ENCODE data around the gene TMEM131. TPM values are rescaled to one million over a fixed set of nuclear protein-coding genes. Genes with fewer than 3 reads are reported as not detected.

Gene TMEM131
- polyA plus RNA-seq, 3 donors: 7.0 to 23.6 (median 8.2) TPM

GRCh38 chr2:97797355-97797754, 198.4 kb downstream of the TMEM131 start:
- Histone ChIP-seq H3K27me3 (ENCODE audit: control insufficient read depth in 2 of 2, insufficient read depth in 2 of 2, low read length in 2 of 2) (no peaks in the 10 kb centered on the region), H3K79me2 (ENCODE audit: insufficient read depth, low read length) (no peaks in the 10 kb centered on the region), H3K9me3 (replicated peaks in 1 of 2; ENCODE audit: control insufficient read depth in 1 of 2, insufficient read depth in 1 of 2, low read length in 2 of 2) (no peaks in the 10 kb centered on the region), H3K4me3 (replicated peaks in 1 of 3; ENCODE audit: low read depth in 2 of 3, low read length in 3 of 3) (no peak overlapping the region), H3K9ac (ENCODE audit: insufficient read depth, low read length, poor library complexity, severe bottlenecking) (no peak overlapping the region), H3K4me2 (replicated peaks; ENCODE audit: extremely low read depth, low read length, poor library complexity, severe bottlenecking) (no peak overlapping the region), H4K20me1 (ENCODE audit: insufficient read depth, low read length) (no peaks in the 10 kb centered on the region), H3K27ac (ENCODE audit: low read depth in 1 of 2, low read length in 2 of 2) (no peak overlapping the region), H3K4me1 (ENCODE audit: control insufficient read depth in 1 of 2, insufficient read depth in 2 of 2, low read length in 2 of 2) (no peaks in the 10 kb centered on the region), H2AFZ (ENCODE audit: insufficient read depth, low read depth, low read length, poor library complexity, severe bottlenecking) (no peak overlapping the region), H3K36me3 (replicated peaks in 1 of 2; ENCODE audit: control insufficient read depth in 1 of 2, insufficient read depth in 2 of 2, low read length in 2 of 2) (peaks cover 83 to 99% of the 10 kb centered on the region in 2 donors)
- intact Hi-C loops (cut with micrococcal nuclease): no loop called here
- Mint-ChIP-seq H3K27me3 (ENCODE audit: low read depth in 3 of 3) (no peaks in the 10 kb centered on the region), H3K4me1 (no peaks in the 10 kb centered on the region), H3K27ac (no peak overlapping the region), H3K9me3 (no peaks in the 10 kb centered on the region), H3K4me3 (no peak overlapping the region), H3K36me3 (peaks cover 73 to 86% of the 10 kb centered on the region in 2 donors)
- no CpG with 5 or more reads among the region's 3 CpGs for WGBS (ENCODE audit: insufficient coverage)
- TF ChIP-seq, protein P1, sequence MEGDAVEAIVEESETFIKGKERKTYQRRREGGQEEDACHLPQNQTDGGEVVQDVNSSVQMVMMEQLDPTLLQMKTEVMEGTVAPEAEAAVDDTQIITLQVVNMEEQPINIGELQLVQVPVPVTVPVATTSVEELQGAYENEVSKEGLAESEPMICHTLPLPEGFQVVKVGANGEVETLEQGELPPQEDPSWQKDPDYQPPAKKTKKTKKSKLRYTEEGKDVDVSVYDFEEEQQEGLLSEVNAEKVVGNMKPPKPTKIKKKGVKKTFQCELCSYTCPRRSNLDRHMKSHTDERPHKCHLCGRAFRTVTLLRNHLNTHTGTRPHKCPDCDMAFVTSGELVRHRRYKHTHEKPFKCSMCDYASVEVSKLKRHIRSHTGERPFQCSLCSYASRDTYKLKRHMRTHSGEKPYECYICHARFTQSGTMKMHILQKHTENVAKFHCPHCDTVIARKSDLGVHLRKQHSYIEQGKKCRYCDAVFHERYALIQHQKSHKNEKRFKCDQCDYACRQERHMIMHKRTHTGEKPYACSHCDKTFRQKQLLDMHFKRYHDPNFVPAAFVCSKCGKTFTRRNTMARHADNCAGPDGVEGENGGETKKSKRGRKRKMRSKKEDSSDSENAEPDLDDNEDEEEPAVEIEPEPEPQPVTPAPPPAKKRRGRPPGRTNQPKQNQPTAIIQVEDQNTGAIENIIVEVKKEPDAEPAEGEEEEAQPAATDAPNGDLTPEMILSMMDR (IDR thresholded peaks at IDR 0.05): no peak
- no peak for DNase-seq

- Histone ChIP-seq H3K4me1 (ENCODE audit: control insufficient read depth in 1 of 2, insufficient read depth in 2 of 2, low read length in 2 of 2) (no peaks in the 10 kb centered on the region), H3K27me3 (ENCODE audit: control insufficient read depth in 2 of 2, insufficient read depth in 2 of 2, low read length in 2 of 2) (no peaks in the 10 kb centered on the region), H4K20me1 (ENCODE audit: insufficient read depth, low read length) (no peaks in the 10 kb centered on the region), H3K4me3 (replicated peaks in 1 of 3; ENCODE audit: low read depth in 2 of 3, low read length in 3 of 3) (no peak overlapping the region), H3K36me3 (replicated peaks in 1 of 2; ENCODE audit: control insufficient read depth in 1 of 2, insufficient read depth in 2 of 2, low read length in 2 of 2) (peaks cover 83 to 99% of the 10 kb centered on the region in 2 donors), H3K9ac (ENCODE audit: insufficient read depth, low read length, poor library complexity, severe bottlenecking) (no peak overlapping the region), H3K27ac (ENCODE audit: low read depth in 1 of 2, low read length in 2 of 2) (no peak overlapping the region), H3K79me2 (ENCODE audit: insufficient read depth, low read length) (no peaks in the 10 kb centered on the region), H3K9me3 (replicated peaks in 1 of 2; ENCODE audit: control insufficient read depth in 1 of 2, insufficient read depth in 1 of 2, low read length in 2 of 2) (no peaks in the 10 kb centered on the region), H2AFZ (ENCODE audit: insufficient read depth, low read depth, low read length, poor library complexity, severe bottlenecking) (no peak overlapping the region), H3K4me2 (replicated peaks; ENCODE audit: extremely low read depth, low read length, poor library complexity, severe bottlenecking) (no peak overlapping the region)
- TF ChIP-seq, protein P1 (IDR thresholded peaks at IDR 0.05): no peak
- no peaks in the 10 kb centered on the region for H3K9me3 Mint-ChIP-seq
- H3K4me1 Mint-ChIP-seq: no peaks in the 10 kb centered on the region
- no peaks in the 10 kb centered on the region for H3K27me3 Mint-ChIP-seq (ENCODE audit: low read depth in 3 of 3)
- intact Hi-C loops (cut with micrococcal nuclease): no loop called here
- no peak overlapping the region for H3K27ac Mint-ChIP-seq
- H3K36me3 Mint-ChIP-seq: peaks cover 72 to 86% of the 10 kb centered on the region in 2 donors
- no peak for DNase-seq
- no peak overlapping the region for H3K4me3 Mint-ChIP-seq
- 80% methylated on average over 1 of the region's 2 CpGs for WGBS (ENCODE audit: insufficient coverage)
Measured at GRCh38 chr2:97796465-97797126, 199.2 kb downstream of the TMEM131 start.
